Muscle of back (tissue), 11 donors: ENCODE measurements around the gene GID8. TPM values are rescaled to one million over a fixed set of nuclear protein-coding genes. Genes with fewer than 3 reads are reported as not detected.
A peak's percentile ranks its signal among the peaks of the same experiment; 100 is the strongest.
"Not testable (repeated sequence)": the region's sequence is repeated elsewhere in the genome, so short reads cannot be mapped to it uniquely, and the experiment has no call there.

Experiments
- DNase-seq, 3 donors: peaks; one replicate each; pipeline versions ENCODE4 v3.0.0 to v3.0.0-alpha.2; 2013
- polyA plus RNA-seq, 10 donors: library from polyadenylated mRNA; unstranded; fragments of 120-200 nt; gene quantifications; one replicate each; pipeline ENCODE4 v1.2.1, GENCODE V29; 2013; ENCODE audit not compliant: insufficient read length in 10 of 10

Gene GID8
- polyA plus RNA-seq, 10 donors = 26.7 to 38.5 (median 30.6) TPM

- no peak for DNase-seq
Measured at GRCh38 chr20:62918831-62919230, 19.1 kb upstream of the GID8 start.

- DNase-seq = no peak
Measured at GRCh38 chr20:62920039-62920645, 17.8 kb upstream of the GID8 start.

- peak in 1 of 3 donors; percentile 57 for DNase-seq
Measured at GRCh38 chr20:62921119-62921687, 16.7 kb upstream of the GID8 start.

- no peak for DNase-seq
Measured at GRCh38 chr20:62922451-62922921, 15.5 kb upstream of the GID8 start.

GRCh38 chr20:62923059-62923668 is 14.8 kb upstream of the GID8 start:
- DNase-seq = not testable (repeated sequence)

- DNase-seq = no peak
Measured at GRCh38 chr20:62923669-62924441, 14.1 kb upstream of the GID8 start.

GRCh38 chr20:62924442-62925075 is 13.4 kb upstream of the GID8 start:
- DNase-seq = no peak

GRCh38 chr20:62925076-62925419 is 12.9 kb upstream of the GID8 start:
- no peak for DNase-seq

GRCh38 chr20:62925420-62926228 is 12.3 kb upstream of the GID8 start:
- DNase-seq = peak in 2 of 3 donors; percentile 29 to 73

- DNase-seq = peak; percentile 82 to 96 (median 92)
Measured at GRCh38 chr20:62926229-62927127, 11.5 kb upstream of the GID8 start, which contains the start of gene DIDO1. Gene DIDO1 (minus strand): TSS chr20:62926505.

GRCh38 chr20:62927128-62927705 is 10.7 kb upstream of the GID8 start:
- DNase-seq = no peak

- no peak for DNase-seq
Measured at GRCh38 chr20:62928246-62928939, 9.6 kb upstream of the GID8 start.

GRCh38 chr20:62929051-62929538 is 8.9 kb upstream of the GID8 start:
- peak; percentile 45 to 82 (median 54) for DNase-seq

- DNase-seq = no peak
Measured at GRCh38 chr20:62931464-62931863, 6.5 kb upstream of the GID8 start.

GRCh38 chr20:62933966-62934365 is 4.0 kb upstream of the GID8 start:
- no peak for DNase-seq

GRCh38 chr20:62935204-62935967 is 2.6 kb upstream of the GID8 start:
- DNase-seq = no peak

GRCh38 chr20:62935968-62936585 is 1.9 kb upstream of the GID8 start:
- DNase-seq = no peak
